Parathyroid adenoma (tissue), 2 donors: ENCODE results near the gene KCTD21.

Experiments used
- H2AFZ ChIP-seq: fragments of 300-600 bp; sonication (generic); one replicate; pipeline ENCODE4 v1.7.0; 2017; ENCODE audit warnings: antibody characterized with exemption, mild to moderate bottlenecking
- H3K27ac ChIP-seq: fragments of 300-600 bp; sonication (generic); one replicate; pipeline ENCODE4 v1.7.0; 2017
- H3K27me3 ChIP-seq: fragments of 300-600 bp; sonication (generic); one replicate; pipeline ENCODE4 v1.7.0; 2017; ENCODE audit warnings: low read length; ENCODE audit not compliant: control insufficient read depth, insufficient read depth
- H3K36me3 ChIP-seq: fragments of 300-600 bp; sonication (generic); one replicate; pipeline ENCODE4 v1.7.0; 2017; ENCODE audit warnings: low read length; ENCODE audit not compliant: control insufficient read depth, insufficient read depth
- H3K4me1 ChIP-seq: fragments of 300-600 bp; sonication (generic); one replicate; pipeline ENCODE4 v1.7.0; 2017; ENCODE audit warnings: control low read depth
- H3K4me2 ChIP-seq: fragments of 300-600 bp; sonication (generic); one replicate; pipeline ENCODE4 v1.7.0; 2017; ENCODE audit warnings: low read length
- H3K4me3 ChIP-seq: fragments of 300-600 bp; sonication (generic); one replicate; pipeline ENCODE4 v1.7.0; 2017; ENCODE audit warnings: low read depth, low read length
- H3K79me2 ChIP-seq: fragments of 300-600 bp; sonication (generic); one replicate; pipeline ENCODE4 v1.7.0; 2017; ENCODE audit warnings: control low read depth
- H3K9ac ChIP-seq: fragments of 300-600 bp; sonication (generic); one replicate; pipeline ENCODE4 v1.7.0; 2017; ENCODE audit warnings: mild to moderate bottlenecking
- H3K9me3 ChIP-seq: fragments of 300-600 bp; sonication (generic); one replicate; pipeline ENCODE4 v1.7.0; 2017; ENCODE audit warnings: low read length; ENCODE audit not compliant: control insufficient read depth
- TF ChIP-seq, protein P1 (sequence below): fragments of 300-600 bp; sonication (generic); IDR thresholded peaks from one replicate; pipeline ENCODE4 v1.7.0; 2017; ENCODE audit warnings: antibody characterized with exemption, mild to moderate bottlenecking
- donor health status: primary hyperparathyroidism.

KCTD21 gene

DNA sequence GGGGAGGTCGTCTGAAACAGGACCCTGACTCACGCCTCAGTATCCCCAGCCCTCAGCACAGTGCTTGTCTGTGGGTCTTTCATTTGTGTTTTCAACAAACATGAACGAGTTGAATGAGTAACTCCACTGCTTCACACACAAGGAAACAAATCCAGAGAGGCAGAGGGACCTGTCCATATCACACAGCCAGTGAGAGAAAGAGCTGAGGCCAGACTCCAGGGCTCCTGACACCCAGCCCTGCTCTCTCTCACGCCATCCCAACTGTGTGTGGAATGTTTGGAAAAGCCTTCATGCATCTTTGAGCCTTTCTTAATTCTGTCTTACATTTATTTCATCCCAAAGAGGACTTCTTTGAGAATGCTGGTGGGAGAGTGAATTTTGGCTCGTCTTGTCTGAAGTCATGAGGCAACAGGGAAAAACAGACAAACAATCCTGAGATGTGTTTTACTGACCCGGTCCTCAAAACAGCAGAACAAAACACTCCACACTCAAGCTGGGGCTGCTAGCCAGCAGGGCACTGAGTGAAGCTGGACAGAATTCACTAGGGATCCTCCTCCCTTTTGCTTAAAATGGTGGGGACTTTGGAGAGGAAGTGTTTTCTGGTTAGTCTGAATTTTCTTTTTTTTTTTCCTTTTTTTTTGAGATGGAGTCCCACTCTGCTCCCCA lies 29.3 kb downstream of the KCTD21 start:
- Histone ChIP-seq H3K4me3 (no peak overlapping the region), H3K9me3 (no peaks in the 10 kb centered on the region), H2AFZ (no peak overlapping the region), H3K79me2 (no peaks in the 10 kb centered on the region), H3K4me1 (no peaks in the 10 kb centered on the region), H3K36me3 (no peaks in the 10 kb centered on the region), H3K9ac (no peak overlapping the region), H3K27ac (no peak overlapping the region), H3K4me2 (no peak overlapping the region), H3K27me3 (no peaks in the 10 kb centered on the region)
- TF ChIP-seq, protein P1, sequence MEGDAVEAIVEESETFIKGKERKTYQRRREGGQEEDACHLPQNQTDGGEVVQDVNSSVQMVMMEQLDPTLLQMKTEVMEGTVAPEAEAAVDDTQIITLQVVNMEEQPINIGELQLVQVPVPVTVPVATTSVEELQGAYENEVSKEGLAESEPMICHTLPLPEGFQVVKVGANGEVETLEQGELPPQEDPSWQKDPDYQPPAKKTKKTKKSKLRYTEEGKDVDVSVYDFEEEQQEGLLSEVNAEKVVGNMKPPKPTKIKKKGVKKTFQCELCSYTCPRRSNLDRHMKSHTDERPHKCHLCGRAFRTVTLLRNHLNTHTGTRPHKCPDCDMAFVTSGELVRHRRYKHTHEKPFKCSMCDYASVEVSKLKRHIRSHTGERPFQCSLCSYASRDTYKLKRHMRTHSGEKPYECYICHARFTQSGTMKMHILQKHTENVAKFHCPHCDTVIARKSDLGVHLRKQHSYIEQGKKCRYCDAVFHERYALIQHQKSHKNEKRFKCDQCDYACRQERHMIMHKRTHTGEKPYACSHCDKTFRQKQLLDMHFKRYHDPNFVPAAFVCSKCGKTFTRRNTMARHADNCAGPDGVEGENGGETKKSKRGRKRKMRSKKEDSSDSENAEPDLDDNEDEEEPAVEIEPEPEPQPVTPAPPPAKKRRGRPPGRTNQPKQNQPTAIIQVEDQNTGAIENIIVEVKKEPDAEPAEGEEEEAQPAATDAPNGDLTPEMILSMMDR: no peak

DNA sequence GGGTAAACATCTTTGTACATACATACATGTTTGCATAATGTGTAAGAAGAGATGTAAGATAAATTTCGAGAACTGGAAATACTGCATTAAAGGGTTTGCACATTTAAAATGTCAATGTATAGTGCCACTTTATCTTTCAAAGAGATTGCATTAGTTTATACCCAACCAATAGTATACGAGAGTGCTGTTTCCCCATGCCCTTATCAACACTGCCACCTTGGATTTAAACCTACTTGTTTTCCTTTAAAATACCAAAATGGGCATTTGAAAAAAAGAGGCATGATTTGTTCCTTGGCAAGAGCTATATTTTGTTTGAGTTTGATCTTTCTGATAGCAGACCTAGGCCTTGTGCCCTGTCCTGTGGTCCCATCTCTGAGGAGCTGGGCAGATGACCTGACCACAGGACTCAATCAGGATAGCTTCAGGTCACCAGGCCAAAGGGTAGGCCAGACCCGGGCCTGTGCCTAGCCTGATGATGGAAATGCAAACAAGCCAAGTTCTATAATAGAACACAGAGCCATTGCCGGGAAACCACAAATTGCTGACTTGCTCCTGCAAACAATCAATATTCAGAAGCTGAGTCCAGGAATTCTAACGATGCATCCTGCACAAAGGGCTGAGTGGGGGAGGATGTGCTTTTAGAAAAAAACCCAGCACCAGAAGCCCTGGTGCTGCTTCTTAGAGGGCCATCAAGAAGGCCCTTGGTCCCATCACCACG lies 32.1 kb downstream of the KCTD21 start:
- Histone ChIP-seq H3K4me1 (no peaks in the 10 kb centered on the region), H3K4me2 (no peak overlapping the region), H3K27ac (no peak overlapping the region), H3K27me3 (no peaks in the 10 kb centered on the region), H3K9me3 (no peaks in the 10 kb centered on the region), H2AFZ (no peak overlapping the region), H3K4me3 (no peak overlapping the region), H3K9ac (no peak overlapping the region), H3K79me2 (no peaks in the 10 kb centered on the region), H3K36me3 (no peaks in the 10 kb centered on the region)
- TF ChIP-seq, protein P1: no peak

DNA sequence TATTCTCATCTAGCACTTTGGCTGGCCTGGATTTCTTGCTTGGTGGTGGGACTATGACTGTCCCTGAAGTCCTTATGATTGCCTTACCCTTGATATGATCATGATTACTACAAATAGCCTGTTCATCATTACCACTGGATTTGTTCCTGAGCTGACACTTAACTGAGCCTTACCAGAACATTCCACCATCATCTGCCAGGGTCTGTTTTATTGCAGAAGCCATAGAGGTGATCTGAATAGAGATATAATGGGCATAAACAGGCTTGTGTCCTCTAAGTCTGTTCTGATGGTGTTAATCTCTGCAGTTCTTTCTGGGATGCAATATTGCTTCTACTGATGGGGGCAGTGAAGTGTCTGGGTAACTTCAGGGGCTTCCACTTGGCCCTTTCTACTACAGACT lies 36.6 kb downstream of the KCTD21 start:
- TF ChIP-seq, protein P1: no peak
- Histone ChIP-seq H3K36me3 (no peaks in the 10 kb centered on the region), H3K27ac (no peak overlapping the region), H2AFZ (no peak overlapping the region), H3K79me2 (no peaks in the 10 kb centered on the region), H3K4me1 (no peaks in the 10 kb centered on the region), H3K4me3 (no peak overlapping the region), H3K9me3 (no peaks in the 10 kb centered on the region), H3K27me3 (no peaks in the 10 kb centered on the region), H3K4me2 (no peak overlapping the region), H3K9ac (no peak overlapping the region)

DNA sequence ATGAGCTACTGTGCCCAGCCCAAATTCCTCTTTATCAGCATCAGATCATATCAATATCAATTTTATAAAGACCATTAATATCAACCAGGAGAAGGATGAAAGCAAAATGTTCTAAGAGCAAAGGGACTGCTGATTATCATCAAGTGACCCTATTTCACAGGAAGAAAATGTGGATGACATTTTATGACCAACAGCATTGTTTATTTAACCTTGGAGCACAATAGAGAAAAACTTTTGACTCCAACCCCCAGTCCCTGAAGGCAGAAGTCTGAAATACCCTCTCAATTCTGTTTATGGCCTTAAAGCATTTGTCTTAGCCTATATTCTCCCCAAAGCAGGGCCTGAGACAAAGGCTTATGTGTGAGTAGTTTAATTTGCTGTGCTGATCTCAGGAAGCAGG lies 37.7 kb downstream of the KCTD21 start:
- Histone ChIP-seq H3K27me3 (no peaks in the 10 kb centered on the region), H2AFZ (no peak overlapping the region), H3K4me3 (no peak overlapping the region), H3K27ac (no peak overlapping the region), H3K36me3 (no peaks in the 10 kb centered on the region), H3K9ac (no peak overlapping the region), H3K4me2 (no peak overlapping the region), H3K4me1 (no peaks in the 10 kb centered on the region), H3K9me3 (no peaks in the 10 kb centered on the region), H3K79me2 (no peaks in the 10 kb centered on the region)
- TF ChIP-seq, protein P1: no peak
